ENCODE results near the gene MROH2A. TPM values are rescaled to one million over a fixed set of nuclear protein-coding genes. Genes with fewer than 3 reads are reported as not detected.

The MROH2A gene
- total RNA-seq, 1 donor from 2014 or later = not detected

- no peak for ATAC-seq
- Histone ChIP-seq H3K27me3 (no peaks in the 10 kb centered on the region), H3K36me3 (no peaks in the 10 kb centered on the region), H3K9me3 (no peaks in the 10 kb centered on the region), H3K4me3 (no peak overlapping the region), H3K4me1 (no peaks in the 10 kb centered on the region), H3K27ac (no peak overlapping the region)
- TF ChIP-seq, protein P1, sequence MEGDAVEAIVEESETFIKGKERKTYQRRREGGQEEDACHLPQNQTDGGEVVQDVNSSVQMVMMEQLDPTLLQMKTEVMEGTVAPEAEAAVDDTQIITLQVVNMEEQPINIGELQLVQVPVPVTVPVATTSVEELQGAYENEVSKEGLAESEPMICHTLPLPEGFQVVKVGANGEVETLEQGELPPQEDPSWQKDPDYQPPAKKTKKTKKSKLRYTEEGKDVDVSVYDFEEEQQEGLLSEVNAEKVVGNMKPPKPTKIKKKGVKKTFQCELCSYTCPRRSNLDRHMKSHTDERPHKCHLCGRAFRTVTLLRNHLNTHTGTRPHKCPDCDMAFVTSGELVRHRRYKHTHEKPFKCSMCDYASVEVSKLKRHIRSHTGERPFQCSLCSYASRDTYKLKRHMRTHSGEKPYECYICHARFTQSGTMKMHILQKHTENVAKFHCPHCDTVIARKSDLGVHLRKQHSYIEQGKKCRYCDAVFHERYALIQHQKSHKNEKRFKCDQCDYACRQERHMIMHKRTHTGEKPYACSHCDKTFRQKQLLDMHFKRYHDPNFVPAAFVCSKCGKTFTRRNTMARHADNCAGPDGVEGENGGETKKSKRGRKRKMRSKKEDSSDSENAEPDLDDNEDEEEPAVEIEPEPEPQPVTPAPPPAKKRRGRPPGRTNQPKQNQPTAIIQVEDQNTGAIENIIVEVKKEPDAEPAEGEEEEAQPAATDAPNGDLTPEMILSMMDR (IDR thresholded peaks at IDR 0.05) = no peak
- no peak for DNase-seq
- intact Hi-C loops (cut with DNase I) = no loop called here
Observed at GRCh38 chr2:233799716-233800115, 21.6 kb downstream of the MROH2A start.

GRCh38 chr2:233800208-233800607 lies 22.1 kb downstream of the MROH2A start:
- no peaks in the 10 kb centered on the region for H3K4me1 ChIP-seq
- intact Hi-C loops (cut with DNase I) = no loop called here
- no peaks in the 10 kb centered on the region for H3K27me3 ChIP-seq
- H3K9me3 ChIP-seq = no peaks in the 10 kb centered on the region
- H3K27ac ChIP-seq = no peak overlapping the region
- DNase-seq (no peak), ATAC-seq (no peak)
- no peak overlapping the region for H3K4me3 ChIP-seq
- H3K36me3 ChIP-seq = no peaks in the 10 kb centered on the region
- TF ChIP-seq, protein P1 (IDR thresholded peaks at IDR 0.05) = no peak

GRCh38 chr2:233801357-233802131 lies 23.4 kb downstream of the MROH2A start:
- TF ChIP-seq, protein P1 (IDR thresholded peaks at IDR 0.05) = no peak
- H3K4me3 ChIP-seq = no peak overlapping the region
- intact Hi-C loops (cut with DNase I) = no loop called here
- no peaks in the 10 kb centered on the region for H3K4me1 ChIP-seq
- H3K36me3 ChIP-seq = no peaks in the 10 kb centered on the region
- DNase-seq (no peak), ATAC-seq (no peak)
- H3K27me3 ChIP-seq = no peaks in the 10 kb centered on the region
- H3K9me3 ChIP-seq = no peaks in the 10 kb centered on the region
- H3K27ac ChIP-seq = no peak overlapping the region

DNA sequence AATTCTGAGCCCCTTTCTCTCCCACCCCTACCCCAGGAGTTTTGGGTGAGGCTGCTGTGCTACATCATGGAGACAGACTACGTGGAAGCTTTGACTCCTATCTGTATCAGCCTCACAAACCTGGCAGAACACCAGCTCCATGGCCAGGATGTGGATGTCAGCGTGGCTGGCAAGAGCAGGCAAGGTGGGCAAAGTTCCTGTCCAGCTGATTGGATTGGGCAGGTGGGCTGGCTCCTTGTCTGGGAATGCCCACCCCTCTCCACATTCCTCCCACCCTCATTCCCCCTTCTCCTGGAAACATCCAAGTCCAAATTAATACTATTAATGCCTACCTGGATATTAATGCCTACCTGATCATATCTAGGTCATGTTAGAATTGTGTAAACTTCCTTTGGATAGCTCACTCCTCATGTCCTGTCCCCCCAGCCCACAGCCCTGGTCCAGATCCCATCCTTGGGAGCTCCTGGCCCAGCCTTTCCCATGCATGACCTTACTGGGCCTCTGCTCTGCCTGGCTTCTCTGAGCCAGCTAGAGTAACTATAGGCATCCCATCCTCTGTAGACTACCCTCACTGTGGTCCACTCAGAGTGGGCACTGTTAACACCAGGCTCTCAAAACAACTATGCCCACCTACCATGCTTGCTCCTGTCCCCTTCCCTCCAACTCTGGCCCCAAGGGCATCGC lies 24.1 kb downstream of the MROH2A start:
- DNase-seq = no peak
- Histone ChIP-seq H3K9me3 (no peaks in the 10 kb centered on the region), H3K27me3 (no peaks in the 10 kb centered on the region), H3K36me3 (no peaks in the 10 kb centered on the region), H3K27ac (no peak overlapping the region), H3K4me3 (no peak overlapping the region), H3K4me1 (no peaks in the 10 kb centered on the region)
- no peak for ATAC-seq
- intact Hi-C loops (cut with DNase I) = no loop called here
- TF ChIP-seq, protein P1 (IDR thresholded peaks at IDR 0.05) = no peak

GRCh38 chr2:233803292-233803911 lies 25.3 kb downstream of the MROH2A start:
- H3K4me3 ChIP-seq = no peak overlapping the region
- no peak overlapping the region for H3K27ac ChIP-seq
- intact Hi-C loops (cut with DNase I) = no loop called here
- TF ChIP-seq, protein P1 (IDR thresholded peaks at IDR 0.05) = no peak
- H3K36me3 ChIP-seq = no peaks in the 10 kb centered on the region
- no peaks in the 10 kb centered on the region for H3K4me1 ChIP-seq
- no peak for ATAC-seq
- H3K9me3 ChIP-seq = no peaks in the 10 kb centered on the region
- no peak for DNase-seq
- H3K27me3 ChIP-seq = no peaks in the 10 kb centered on the region

Measured in upper lobe of right lung (tissue), 1 donor.